ENCODE data around the gene DNAH1.

DNA sequence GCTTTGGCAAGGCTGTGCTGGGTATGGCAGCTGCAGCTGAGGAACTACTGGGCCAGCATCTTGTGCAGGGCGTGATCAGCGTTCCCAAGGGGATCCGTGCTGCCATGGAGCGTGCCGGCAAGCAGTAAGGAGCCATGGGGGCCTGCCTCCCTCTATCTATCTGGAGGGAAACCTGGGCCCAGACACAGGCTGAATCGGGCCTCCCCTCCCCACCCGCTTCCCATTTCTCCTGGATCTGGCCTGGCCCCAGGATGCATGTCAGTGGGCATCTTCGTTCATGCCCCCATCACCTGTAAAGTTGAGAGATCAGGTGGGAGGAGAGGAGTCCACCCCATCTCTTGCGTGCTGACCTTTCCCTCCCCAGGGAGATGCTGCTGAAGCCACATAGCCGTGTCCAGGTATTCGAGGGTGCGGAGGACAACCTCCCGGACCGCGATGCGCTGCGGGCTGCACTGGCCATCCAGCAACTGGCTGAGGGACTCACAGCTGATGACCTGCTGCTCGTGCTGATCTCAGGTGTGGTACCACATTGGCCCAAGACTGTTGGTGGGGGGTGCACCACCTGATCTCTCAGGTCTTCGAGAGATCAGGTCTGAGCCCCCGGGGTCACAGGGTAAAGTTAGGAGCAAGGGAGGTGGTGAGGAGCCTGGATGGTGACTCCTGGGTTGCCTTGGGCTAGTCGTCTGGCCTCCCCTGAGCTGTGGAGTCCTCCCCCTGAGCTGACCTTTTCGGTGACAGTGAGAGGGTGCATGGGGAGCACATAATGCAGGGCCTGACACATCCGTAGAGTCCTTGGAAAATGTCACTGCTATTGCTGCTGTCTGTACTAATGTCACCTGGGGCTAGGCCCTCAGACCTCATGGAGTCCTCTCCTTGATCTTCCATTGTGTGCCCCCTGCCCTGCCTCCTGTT, 25.3 kb upstream of the DNAH1 start:
- no peak for TF ChIP-seq POLR2A (IDR thresholded peaks at IDR 0.05; ENCODE audit: low read length)
- TF ChIP-seq GATA1 (IDR thresholded peaks at IDR 0.05; ENCODE audit: low read depth, low read length) = no peak
